ENCODE results near the gene IFT172. TPM values are rescaled to one million over a fixed set of nuclear protein-coding genes. Genes with fewer than 3 reads are reported as not detected.
"Not testable (repeated sequence)": the region's sequence is repeated elsewhere in the genome, so short reads cannot be mapped to it uniquely, and the experiment has no call there.

The IFT172 gene, protein sequence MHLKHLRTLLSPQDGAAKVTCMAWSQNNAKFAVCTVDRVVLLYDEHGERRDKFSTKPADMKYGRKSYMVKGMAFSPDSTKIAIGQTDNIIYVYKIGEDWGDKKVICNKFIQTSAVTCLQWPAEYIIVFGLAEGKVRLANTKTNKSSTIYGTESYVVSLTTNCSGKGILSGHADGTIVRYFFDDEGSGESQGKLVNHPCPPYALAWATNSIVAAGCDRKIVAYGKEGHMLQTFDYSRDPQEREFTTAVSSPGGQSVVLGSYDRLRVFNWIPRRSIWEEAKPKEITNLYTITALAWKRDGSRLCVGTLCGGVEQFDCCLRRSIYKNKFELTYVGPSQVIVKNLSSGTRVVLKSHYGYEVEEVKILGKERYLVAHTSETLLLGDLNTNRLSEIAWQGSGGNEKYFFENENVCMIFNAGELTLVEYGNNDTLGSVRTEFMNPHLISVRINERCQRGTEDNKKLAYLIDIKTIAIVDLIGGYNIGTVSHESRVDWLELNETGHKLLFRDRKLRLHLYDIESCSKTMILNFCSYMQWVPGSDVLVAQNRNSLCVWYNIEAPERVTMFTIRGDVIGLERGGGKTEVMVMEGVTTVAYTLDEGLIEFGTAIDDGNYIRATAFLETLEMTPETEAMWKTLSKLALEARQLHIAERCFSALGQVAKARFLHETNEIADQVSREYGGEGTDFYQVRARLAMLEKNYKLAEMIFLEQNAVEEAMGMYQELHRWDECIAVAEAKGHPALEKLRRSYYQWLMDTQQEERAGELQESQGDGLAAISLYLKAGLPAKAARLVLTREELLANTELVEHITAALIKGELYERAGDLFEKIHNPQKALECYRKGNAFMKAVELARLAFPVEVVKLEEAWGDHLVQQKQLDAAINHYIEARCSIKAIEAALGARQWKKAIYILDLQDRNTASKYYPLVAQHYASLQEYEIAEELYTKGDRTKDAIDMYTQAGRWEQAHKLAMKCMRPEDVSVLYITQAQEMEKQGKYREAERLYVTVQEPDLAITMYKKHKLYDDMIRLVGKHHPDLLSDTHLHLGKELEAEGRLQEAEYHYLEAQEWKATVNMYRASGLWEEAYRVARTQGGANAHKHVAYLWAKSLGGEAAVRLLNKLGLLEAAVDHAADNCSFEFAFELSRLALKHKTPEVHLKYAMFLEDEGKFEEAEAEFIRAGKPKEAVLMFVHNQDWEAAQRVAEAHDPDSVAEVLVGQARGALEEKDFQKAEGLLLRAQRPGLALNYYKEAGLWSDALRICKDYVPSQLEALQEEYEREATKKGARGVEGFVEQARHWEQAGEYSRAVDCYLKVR (N-terminal part only)
- total RNA-seq (10 to 100 TPM; 17.0 to 29.5 (median 26.7) TPM), polyA plus RNA-seq (25.4 TPM)
- long read RNA-seq, donor 1, full-length matches to known transcripts: 6 of 24 reads
- long read RNA-seq, donor 1, partial matches to known transcripts: 11 of 24 reads
- long read RNA-seq, donor 1, other reads (novel, unspliced or antisense): 7 of 24 reads
- long read RNA-seq, donor 2, full-length matches to known transcripts: 3 of 15 reads
- long read RNA-seq, donor 2, partial matches to known transcripts: 8 of 15 reads
- long read RNA-seq, donor 2, other reads (novel, unspliced or antisense): 4 of 15 reads
- long read RNA-seq, donor 3, full-length matches to known transcripts: 14 of 31 reads
- long read RNA-seq, donor 3, partial matches to known transcripts: 9 of 31 reads
- long read RNA-seq, donor 3, other reads (novel, unspliced or antisense): 8 of 31 reads
- long read RNA-seq, donor 4, full-length matches to known transcripts: 4 of 20 reads
- long read RNA-seq, donor 4, partial matches to known transcripts: 5 of 20 reads
- long read RNA-seq, donor 4, other reads (novel, unspliced or antisense): 11 of 20 reads

DNA sequence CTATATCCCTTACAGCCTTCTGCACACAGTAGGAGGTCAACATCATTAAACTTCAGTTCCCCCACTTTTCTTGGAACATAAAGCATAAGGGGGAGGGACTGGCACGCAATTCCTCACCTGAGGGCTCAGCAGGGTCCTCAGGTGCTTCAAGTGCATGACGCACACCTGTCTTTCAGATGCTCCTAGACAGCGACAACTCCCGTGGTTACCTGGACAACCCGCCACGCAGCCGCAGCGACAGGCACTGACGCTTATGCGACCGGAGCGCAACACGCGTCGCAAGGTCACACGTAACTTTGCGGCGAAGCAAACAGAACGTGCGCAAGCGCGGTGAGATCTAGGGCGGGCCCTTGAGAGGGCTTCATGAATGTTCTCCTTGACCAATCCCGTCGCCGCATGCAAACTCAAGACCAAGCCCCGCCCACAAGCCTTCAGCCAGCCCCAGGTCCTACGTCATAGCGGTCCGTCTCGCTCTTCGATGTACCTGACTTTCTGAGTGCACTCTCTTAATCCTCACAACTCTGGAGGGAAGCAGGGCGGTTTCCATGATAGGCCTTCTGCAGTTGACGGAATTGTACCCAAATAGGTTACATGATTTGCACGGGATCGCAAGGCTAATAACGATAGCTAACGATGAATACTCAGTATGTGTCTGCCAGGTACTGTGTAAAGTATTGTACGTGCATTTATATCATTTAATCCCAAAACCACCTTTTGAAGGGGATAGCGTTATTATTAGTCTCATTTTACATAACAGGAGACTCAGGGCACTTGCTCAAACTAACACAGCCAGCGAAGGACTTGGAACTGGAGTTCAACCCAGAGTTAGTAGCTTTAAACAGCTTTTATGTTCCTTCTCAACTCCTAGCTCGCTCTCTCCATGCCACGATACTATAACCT is at the start of gene IFT172:
Gene IFT172 (minus strand): TSS at position 246 of the 900 bp plus-strand sequence. CDS start 90 bp downstream, at position 156.
- 7% methylated on average over 43 of the region's 43 CpGs for WGBS
- peak within 1 kb of the TSS; percentile 60 for H3K27ac ChIP-seq (ENCODE audit: low read length)
- peak; percentile 97 to 98 for ATAC-seq
- intact Hi-C loops (cut with DNase I): no loop called here
- no peaks in the 10 kb centered on the region for H3K27me3 ChIP-seq (ENCODE audit: control insufficient read depth, insufficient read depth)
- peak; percentile 99 to 100 (median 100) for DNase-seq
- H3K9me3 ChIP-seq (ENCODE audit: control insufficient read depth, low read length): no peaks in the 10 kb centered on the region
- H3K4me3 ChIP-seq (ENCODE audit: low read length): peak within 1 kb of the TSS; percentile 77
- H3K4me1 ChIP-seq (ENCODE audit: control insufficient read depth, insufficient read depth, low read length): peaks cover 3% of the 10 kb centered on the region

DNA sequence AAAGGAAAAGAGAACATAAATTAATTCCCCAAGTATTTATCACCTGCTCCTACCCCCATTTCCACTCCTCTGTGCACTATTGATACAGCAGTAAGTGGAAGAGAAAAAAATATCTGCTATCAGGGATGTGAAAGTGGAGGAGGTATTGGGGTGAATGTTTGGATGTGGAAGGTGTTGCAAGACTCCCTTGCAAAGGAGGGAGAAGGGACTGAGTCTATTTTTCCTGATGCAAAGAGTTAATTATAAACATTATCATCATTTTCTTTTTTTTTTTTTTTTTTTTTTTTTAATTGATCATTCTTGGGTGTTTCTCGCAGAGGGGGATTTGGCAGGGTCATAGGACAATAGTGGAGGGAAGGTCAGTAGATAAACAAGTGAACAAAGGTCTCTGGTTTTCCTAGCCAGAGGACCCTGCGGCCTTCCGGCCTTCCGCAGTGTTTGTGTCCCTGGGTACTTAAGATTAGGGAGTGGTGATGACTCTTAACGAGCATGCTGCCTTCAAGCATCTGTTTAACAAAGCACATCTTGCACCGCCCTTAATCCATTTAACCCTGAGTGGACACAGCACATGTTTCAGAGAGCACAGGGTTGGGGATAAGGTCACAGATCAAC is 49.4 kb upstream of the IFT172 start:
- H3K9me3 ChIP-seq (ENCODE audit: control insufficient read depth, low read length); H3K27me3 ChIP-seq (ENCODE audit: control insufficient read depth, insufficient read depth); H3K4me3 ChIP-seq (ENCODE audit: low read length); ATAC-seq; H3K4me1 ChIP-seq (ENCODE audit: control insufficient read depth, insufficient read depth, low read length); intact Hi-C loops (cut with DNase I); H3K27ac ChIP-seq (ENCODE audit: low read length); DNase-seq: not testable (repeated sequence)
- WGBS: 48% methylated on average over 4 of the region's 6 CpGs

GRCh38 chr2:27537287-27537686 is 47.7 kb upstream of the IFT172 start:
- ATAC-seq (no peak), DNase-seq (no peak)
- Histone ChIP-seq H3K27ac (ENCODE audit: low read length) (no peak overlapping the region), H3K4me3 (ENCODE audit: low read length) (no peak overlapping the region), H3K27me3 (ENCODE audit: control insufficient read depth, insufficient read depth) (no peaks in the 10 kb centered on the region), H3K4me1 (ENCODE audit: control insufficient read depth, insufficient read depth, low read length) (no peaks in the 10 kb centered on the region), H3K9me3 (ENCODE audit: control insufficient read depth, low read length) (no peaks in the 10 kb centered on the region)
- intact Hi-C loops (cut with DNase I): no loop called here
- WGBS: 46% methylated on average over 4 of the region's 4 CpGs

GRCh38 chr2:27531983-27532382 is 42.4 kb upstream of the IFT172 start:
- WGBS: 77% methylated on average over 2 of the region's 2 CpGs
- Histone ChIP-seq H3K27me3 (ENCODE audit: control insufficient read depth, insufficient read depth) (no peaks in the 10 kb centered on the region), H3K4me1 (ENCODE audit: control insufficient read depth, insufficient read depth, low read length) (no peaks in the 10 kb centered on the region), H3K9me3 (ENCODE audit: control insufficient read depth, low read length) (no peaks in the 10 kb centered on the region), H3K4me3 (ENCODE audit: low read length) (no peak overlapping the region), H3K27ac (ENCODE audit: low read length) (no peak overlapping the region)
- intact Hi-C loops (cut with DNase I): no loop called here
- ATAC-seq (no peak), DNase-seq (no peak)

GRCh38 chr2:27527182-27527581 is 37.6 kb upstream of the IFT172 start:
- no peak for ATAC-seq
- Histone ChIP-seq H3K27ac (ENCODE audit: low read length) (no peak overlapping the region), H3K27me3 (ENCODE audit: control insufficient read depth, insufficient read depth) (no peaks in the 10 kb centered on the region), H3K4me1 (ENCODE audit: control insufficient read depth, insufficient read depth, low read length) (no peaks in the 10 kb centered on the region), H3K9me3 (ENCODE audit: control insufficient read depth, low read length) (no peaks in the 10 kb centered on the region), H3K4me3 (ENCODE audit: low read length) (no peak overlapping the region)
- DNase-seq: no peak
- intact Hi-C loops (cut with DNase I): no loop called here
- 69% methylated on average over 3 of the region's 3 CpGs for WGBS

GRCh38 chr2:27522400-27522945 is 32.9 kb upstream of the IFT172 start:
- ATAC-seq: no peak
- Histone ChIP-seq H3K27me3 (ENCODE audit: control insufficient read depth, insufficient read depth) (no peaks in the 10 kb centered on the region), H3K4me3 (ENCODE audit: low read length) (no peak overlapping the region), H3K9me3 (ENCODE audit: control insufficient read depth, low read length) (no peaks in the 10 kb centered on the region), H3K27ac (ENCODE audit: low read length) (no peak overlapping the region), H3K4me1 (ENCODE audit: control insufficient read depth, insufficient read depth, low read length) (no peaks in the 10 kb centered on the region)
- 89% methylated on average over 7 of the region's 7 CpGs for WGBS
- intact Hi-C loops (cut with DNase I): no loop called here
- DNase-seq: no peak

GRCh38 chr2:27520316-27520715 is 30.8 kb upstream of the IFT172 start:
- ATAC-seq: no peak
- Histone ChIP-seq H3K4me3 (ENCODE audit: low read length) (no peak overlapping the region), H3K9me3 (ENCODE audit: control insufficient read depth, low read length) (no peaks in the 10 kb centered on the region), H3K4me1 (ENCODE audit: control insufficient read depth, insufficient read depth, low read length) (no peaks in the 10 kb centered on the region), H3K27me3 (ENCODE audit: control insufficient read depth, insufficient read depth) (no peaks in the 10 kb centered on the region), H3K27ac (ENCODE audit: low read length) (no peak overlapping the region)
- intact Hi-C loops (cut with DNase I): no loop called here
- 88% methylated on average over 2 of the region's 2 CpGs for WGBS
- DNase-seq: no peak

DNA sequence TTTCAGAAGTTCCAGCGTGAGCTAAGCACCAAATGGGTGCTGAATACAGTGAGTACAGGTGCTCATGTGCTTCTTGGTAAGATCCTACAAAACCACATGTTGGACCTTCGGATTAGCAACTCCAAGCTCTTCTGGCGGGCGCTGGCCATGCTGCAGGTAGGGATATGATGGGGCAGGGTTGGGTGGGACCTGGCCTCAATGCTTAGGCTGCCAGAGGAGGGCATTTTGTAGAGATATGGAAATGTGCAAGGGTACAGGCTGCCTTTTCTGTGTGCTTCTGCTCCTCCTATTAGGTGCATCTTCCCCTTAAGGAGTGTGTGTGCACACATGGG is 29.2 kb upstream of the IFT172 start:
- no peak overlapping the region for H3K27ac ChIP-seq (ENCODE audit: low read length)
- H3K4me1 ChIP-seq (ENCODE audit: control insufficient read depth, insufficient read depth, low read length): no peaks in the 10 kb centered on the region
- H3K4me3 ChIP-seq (ENCODE audit: low read length): no peak overlapping the region
- no peaks in the 10 kb centered on the region for H3K27me3 ChIP-seq (ENCODE audit: control insufficient read depth, insufficient read depth)
- 79% methylated on average over 4 of the region's 4 CpGs for WGBS
- DNase-seq (no peak), ATAC-seq (no peak)
- H3K9me3 ChIP-seq (ENCODE audit: control insufficient read depth, low read length): no peaks in the 10 kb centered on the region
- intact Hi-C loops (cut with DNase I): no loop called here

All from right cardiac atrium (tissue), 5 donors.